OCI-LY3 (cell line): Measurements from ENCODE around the gene RBM22.

Experiments used
- H2AFZ ChIP-seq: fragments of 200-600, 300-600 bp; shearing (Covaris generic); 2 replicates; pipeline ENCODE4 v1.6.0; 2014; ENCODE audit warnings: antibody characterized with exemption, low read depth, low read length
- H3K27ac ChIP-seq: fragments of 200-600, 300-600 bp; sonication (generic); 2 replicates; pipeline ENCODE4 v1.5.1; 2014; ENCODE audit warnings: mild to moderate bottlenecking, low read length, moderate library complexity, mixed read lengths
- H3K27me3 ChIP-seq: fragments of 200-600, 300-600 bp; sonication (generic); 2 replicates; pipeline ENCODE4 v1.6.1; 2014; ENCODE audit warnings: low read depth, low read length, mixed read lengths
- H3K36me3 ChIP-seq: fragments of 200-600, 300-600 bp; sonication (generic); replicated peaks from 2 replicates; pipeline ENCODE3; 2014; ENCODE audit warnings: low read depth, low read length, mixed read lengths
- H3K4me1 ChIP-seq: fragments of 300-600, 200-600 bp; sonication (generic); 2 replicates; pipeline ENCODE4 v1.6.1; 2014; ENCODE audit warnings: low read length, mixed read lengths
- H3K4me2 ChIP-seq: fragments of 200-600, 300-600 bp; sonication (generic); 2 replicates; pipeline ENCODE4 v1.6.1; 2014; ENCODE audit warnings: low read length, mixed read lengths
- H3K4me3 ChIP-seq: fragments of 300-600, 200-600 bp; sonication (generic); 2 replicates; pipeline ENCODE4 v1.5.1; 2014; ENCODE audit warnings: antibody characterized with exemption, mild to moderate bottlenecking, low read length, moderate library complexity
- H3K79me2 ChIP-seq: fragments of 300-600, 200-600 bp; shearing (Covaris generic); 2 replicates; pipeline ENCODE4 v1.6.1; 2014; ENCODE audit warnings: mild to moderate bottlenecking, low read length, mixed read lengths
- H3K9ac ChIP-seq: fragments of 300-600, 200-600 bp; shearing (Covaris generic); 2 replicates; pipeline ENCODE4 v1.6.0; 2014; ENCODE audit warnings: mild to moderate bottlenecking, low read length, moderate library complexity
- H3K9me3 ChIP-seq: fragments of 200-600, 300-600 bp; shearing (Covaris generic); 2 replicates; pipeline ENCODE4 v1.6.1; 2014; ENCODE audit warnings: low read length, mixed read lengths; ENCODE audit not compliant: insufficient read depth
- H4K20me1 ChIP-seq: fragments of 200-600, 300-600 bp; sonication (generic); 2 replicates; pipeline ENCODE4 v1.6.1; 2016; ENCODE audit warnings: low read length, mixed read lengths; ENCODE audit not compliant: insufficient read depth
- CTCF ChIP-seq: fragments of 200-600, 300-600 bp; sonication (generic); IDR thresholded peaks from 2 replicates; pipeline ENCODE4 v1.5.1; 2014; ENCODE audit warnings: antibody characterized with exemption, low read length, low read depth
- EZH2phosphoT487 ChIP-seq: fragments of 200-600 bp; shearing (Covaris generic); IDR thresholded peaks from 2 replicates; pipeline ENCODE4 v1.6.1; 2018; ENCODE audit warnings: antibody characterized with exemption, mixed run types, low read depth

The RBM22 gene

GRCh38 chr5:150689120-150689519 lies 11.7 kb downstream of the RBM22 start:
- H3K27ac ChIP-seq: no peak overlapping the region

GRCh38 chr5:150676578-150676977 lies 24.3 kb downstream of the RBM22 start:
- Histone ChIP-seq H2AFZ (no peak overlapping the region), H3K9me3 (no peaks in the 10 kb centered on the region)
- no peak for TF ChIP-seq EZH2phosphoT487
- no peak for TF ChIP-seq CTCF

More at GRCh38 chr5:150689120-150689519, 11.7 kb downstream of the RBM22 start:
- Histone ChIP-seq H3K4me1 (no peaks in the 10 kb centered on the region), H3K36me3 (peaks cover 29% of the 10 kb centered on the region), H3K4me2 (no peak overlapping the region), H3K27me3 (no peaks in the 10 kb centered on the region), H3K9me3 (no peaks in the 10 kb centered on the region), H3K79me2 (no peaks in the 10 kb centered on the region), H3K4me3 (no peak overlapping the region), H4K20me1 (no peaks in the 10 kb centered on the region), H2AFZ (no peak overlapping the region), H3K9ac (no peak overlapping the region)
- TF ChIP-seq EZH2phosphoT487: no peak
- TF ChIP-seq CTCF: no peak

GRCh38 chr5:150675069-150675468 lies 25.8 kb downstream of the RBM22 start:
- Histone ChIP-seq H3K9me3 (no peaks in the 10 kb centered on the region), H2AFZ (no peak overlapping the region), H3K27ac (no peak overlapping the region), H4K20me1 (no peaks in the 10 kb centered on the region), H3K4me2 (no peak overlapping the region), H3K36me3 (no peaks in the 10 kb centered on the region), H3K79me2 (no peaks in the 10 kb centered on the region), H3K4me1 (no peaks in the 10 kb centered on the region), H3K9ac (no peak overlapping the region), H3K4me3 (no peak overlapping the region), H3K27me3 (no peaks in the 10 kb centered on the region)
- no peak for TF ChIP-seq EZH2phosphoT487
- no peak for TF ChIP-seq CTCF

More at GRCh38 chr5:150676578-150676977, 24.3 kb downstream of the RBM22 start:
- Histone ChIP-seq H3K79me2 (no peaks in the 10 kb centered on the region), H3K4me3 (no peak overlapping the region), H3K9ac (no peak overlapping the region), H3K36me3 (no peaks in the 10 kb centered on the region), H3K4me1 (no peaks in the 10 kb centered on the region), H3K27me3 (no peaks in the 10 kb centered on the region), H3K27ac (no peak overlapping the region), H4K20me1 (no peaks in the 10 kb centered on the region), H3K4me2 (no peak overlapping the region)

- H3K9me3 ChIP-seq: no peaks in the 10 kb centered on the region
- H3K9ac ChIP-seq: no peak overlapping the region
- no peak overlapping the region for H2AFZ ChIP-seq
- no peaks in the 10 kb centered on the region for H3K27me3 ChIP-seq
- H4K20me1 ChIP-seq: no peaks in the 10 kb centered on the region
- no peak for TF ChIP-seq EZH2phosphoT487
- TF ChIP-seq CTCF: no peak
- no peak overlapping the region for H3K4me3 ChIP-seq
- H3K4me2 ChIP-seq: no peak overlapping the region
- no peak overlapping the region for H3K27ac ChIP-seq
- no peaks in the 10 kb centered on the region for H3K79me2 ChIP-seq
- no peaks in the 10 kb centered on the region for H3K4me1 ChIP-seq
- no peaks in the 10 kb centered on the region for H3K36me3 ChIP-seq
These were observed 26.5 kb downstream of the RBM22 start for GRCh38 chr5:150674341-150674821.
